Measurements from ENCODE around the gene TANGO6.

Gene TANGO6

DNA sequence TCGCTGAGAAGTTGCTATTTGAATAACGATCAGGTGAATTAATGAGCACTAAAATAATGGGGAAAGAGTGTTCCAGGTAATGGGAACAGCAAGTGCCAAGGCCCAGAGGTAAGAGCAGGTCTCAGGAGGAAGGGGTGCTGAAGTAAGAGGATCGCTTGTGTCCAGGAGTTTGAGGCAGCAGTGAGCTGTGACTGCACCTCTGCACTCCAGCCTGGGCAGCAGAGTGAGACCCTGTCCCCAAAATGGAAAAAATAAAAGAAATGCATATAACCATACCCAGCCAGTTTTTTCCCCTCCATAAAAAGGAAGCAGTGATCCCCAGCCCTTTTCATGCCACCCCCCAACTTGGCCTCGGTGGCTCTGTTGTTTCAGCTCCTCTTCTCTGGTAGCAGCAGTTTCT, 245.4 kb downstream of the TANGO6 start:
- Histone ChIP-seq H3K36me3 (ENCODE audit: control insufficient read depth in 1 of 2, insufficient read depth in 2 of 2, low read depth in 1 of 2, low read length in 2 of 2) (peaks cover 9% of the 10 kb centered on the region in 2 experiments), H3K23ac (ENCODE audit: low read length in 2 of 2) (no peak overlapping the region), H2BK120ac (ENCODE audit: low read depth, low read length) (no peak overlapping the region), H3K4ac (ENCODE audit: low read depth in 1 of 2, low read length in 2 of 2) (no peak overlapping the region), H2BK15ac (ENCODE audit: low read depth, poor library complexity, severe bottlenecking) (no peak overlapping the region), H3K27ac (ENCODE audit: low read length, poor library complexity, severe bottlenecking) (no peak overlapping the region), H3K9me3 (ENCODE audit: control insufficient read depth, low read length) (no peaks in the 10 kb centered on the region), H3K4me2 (ENCODE audit: low read length, poor library complexity, severe bottlenecking) (no peak overlapping the region), H2BK12ac (ENCODE audit: low read length in 2 of 2) (no peak overlapping the region), H3K79me1 (replicated peaks; ENCODE audit: low read length, poor library complexity, severe bottlenecking) (no peaks in the 10 kb centered on the region), H3K9ac (ENCODE audit: low read length) (no peak overlapping the region), H3K4me3 (ENCODE audit: insufficient read depth in 1 of 2, low read depth in 1 of 2, low read length in 2 of 2) (no peak overlapping the region), H4K8ac (ENCODE audit: low read length) (no peak overlapping the region), H3K27me3 (ENCODE audit: control insufficient read depth in 1 of 2, insufficient read depth in 1 of 2, low read length in 2 of 2) (no peaks in the 10 kb centered on the region), H3K14ac (ENCODE audit: low read length in 2 of 2) (no peak overlapping the region), H2AK5ac (ENCODE audit: low read length, severe bottlenecking) (no peak overlapping the region), H2BK5ac (ENCODE audit: low read depth, low read length, poor library complexity, severe bottlenecking) (no peak overlapping the region), H2AFZ (ENCODE audit: low read depth, low read length) (no peak overlapping the region), H3K4me1 (ENCODE audit: control insufficient read depth, insufficient read depth, low read depth, low read length) (peaks cover 12% of the 10 kb centered on the region), H3K18ac (ENCODE audit: low read depth in 1 of 2, low read length in 2 of 2) (no peak overlapping the region), H4K91ac (ENCODE audit: low read length) (no peak overlapping the region)
- WGBS, result 90% methylated on average over 4 of the region's 4 CpGs
- DNase-seq, result no peak

- Histone ChIP-seq H3K9me3 (ENCODE audit: control insufficient read depth, low read length) (no peaks in the 10 kb centered on the region), H2AK5ac (ENCODE audit: low read length, severe bottlenecking) (no peak overlapping the region), H2BK5ac (ENCODE audit: low read depth, low read length, poor library complexity, severe bottlenecking) (no peak overlapping the region), H2AFZ (ENCODE audit: low read depth, low read length) (no peak overlapping the region), H3K4ac (ENCODE audit: low read depth in 1 of 2, low read length in 2 of 2) (no peak overlapping the region), H3K23ac (ENCODE audit: low read length in 2 of 2) (no peak overlapping the region), H3K36me3 (ENCODE audit: control insufficient read depth in 1 of 2, insufficient read depth in 2 of 2, low read depth in 1 of 2, low read length in 2 of 2) (peaks cover 7 to 9% of the 10 kb centered on the region in 2 experiments), H4K8ac (ENCODE audit: low read length) (no peak overlapping the region), H4K91ac (ENCODE audit: low read length) (no peak overlapping the region), H2BK120ac (ENCODE audit: low read depth, low read length) (no peak overlapping the region), H2BK12ac (ENCODE audit: low read length in 2 of 2) (no peak overlapping the region), H3K18ac (ENCODE audit: low read depth in 1 of 2, low read length in 2 of 2) (no peak overlapping the region), H3K4me1 (ENCODE audit: control insufficient read depth, insufficient read depth, low read depth, low read length) (peaks cover 12% of the 10 kb centered on the region), H3K4me3 (ENCODE audit: insufficient read depth in 1 of 2, low read depth in 1 of 2, low read length in 2 of 2) (no peak overlapping the region), H3K27me3 (ENCODE audit: control insufficient read depth in 1 of 2, insufficient read depth in 1 of 2, low read length in 2 of 2) (no peaks in the 10 kb centered on the region), H3K4me2 (ENCODE audit: low read length, poor library complexity, severe bottlenecking) (no peak overlapping the region), H3K9ac (ENCODE audit: low read length) (no peak overlapping the region), H3K79me1 (replicated peaks; ENCODE audit: low read length, poor library complexity, severe bottlenecking) (no peaks in the 10 kb centered on the region), H3K14ac (ENCODE audit: low read length in 2 of 2) (no peak overlapping the region), H3K27ac (ENCODE audit: low read length, poor library complexity, severe bottlenecking) (no peak overlapping the region), H2BK15ac (ENCODE audit: low read depth, poor library complexity, severe bottlenecking) (no peak overlapping the region)
- DNase-seq, result no peak
- WGBS, result 80% methylated on average over 16 of the region's 16 CpGs
Measured at GRCh38 chr16:69089091-69089910, 246.0 kb downstream of the TANGO6 start.

DNA sequence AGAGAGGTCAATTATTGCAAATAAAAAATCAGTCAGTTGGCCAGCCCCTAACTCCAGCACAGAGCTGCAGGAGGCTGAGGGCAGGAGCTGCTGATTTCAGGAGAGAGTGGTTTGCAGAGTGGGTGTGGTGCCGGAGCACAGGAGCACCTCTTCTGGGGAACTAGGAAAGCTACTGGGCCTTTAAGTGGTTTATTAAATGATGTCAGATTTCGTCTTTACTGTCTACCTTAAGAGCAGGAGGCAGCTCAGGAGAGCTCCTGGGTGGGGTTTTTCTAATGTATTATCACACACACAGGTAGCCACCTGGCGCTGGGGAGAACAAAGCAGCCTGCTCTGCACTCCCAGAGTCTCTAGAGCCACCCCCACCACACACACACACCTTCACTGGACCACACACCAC, 250.6 kb downstream of the TANGO6 start:
- no peak overlapping the region for H2BK15ac ChIP-seq (ENCODE audit: low read depth, poor library complexity, severe bottlenecking)
- H3K14ac ChIP-seq (ENCODE audit: low read length in 2 of 2), result no peak overlapping the region
- no peak overlapping the region for H3K4me3 ChIP-seq (ENCODE audit: insufficient read depth in 1 of 2, low read depth in 1 of 2, low read length in 2 of 2)
- no peak overlapping the region for H4K91ac ChIP-seq (ENCODE audit: low read length)
- no peak overlapping the region for H2AK5ac ChIP-seq (ENCODE audit: low read length, severe bottlenecking)
- DNase-seq, result no peak
- H3K23ac ChIP-seq (ENCODE audit: low read length in 2 of 2), result no peak overlapping the region
- H2BK12ac ChIP-seq (ENCODE audit: low read length in 2 of 2), result no peak overlapping the region
- no peak overlapping the region for H2BK120ac ChIP-seq (ENCODE audit: low read depth, low read length)
- no peaks in the 10 kb centered on the region for H3K9me3 ChIP-seq (ENCODE audit: control insufficient read depth, low read length)
- no peaks in the 10 kb centered on the region for H3K27me3 ChIP-seq (ENCODE audit: control insufficient read depth in 1 of 2, insufficient read depth in 1 of 2, low read length in 2 of 2)
- no peak overlapping the region for H3K4ac ChIP-seq (ENCODE audit: low read depth in 1 of 2, low read length in 2 of 2)
- no peak overlapping the region for H3K9ac ChIP-seq (ENCODE audit: low read length)
- no peak overlapping the region for H3K27ac ChIP-seq (ENCODE audit: low read length, poor library complexity, severe bottlenecking)
- peaks cover 0 to 6% of the 10 kb centered on the region in 2 experiments for H3K36me3 ChIP-seq (ENCODE audit: control insufficient read depth in 1 of 2, insufficient read depth in 2 of 2, low read depth in 1 of 2, low read length in 2 of 2)
- no peak overlapping the region for H3K18ac ChIP-seq (ENCODE audit: low read depth in 1 of 2, low read length in 2 of 2)
- H2AFZ ChIP-seq (ENCODE audit: low read depth, low read length), result no peak overlapping the region
- no peak overlapping the region for H2BK5ac ChIP-seq (ENCODE audit: low read depth, low read length, poor library complexity, severe bottlenecking)
- H4K8ac ChIP-seq (ENCODE audit: low read length), result no peak overlapping the region
- WGBS, result 52% methylated on average over 3 of the region's 3 CpGs
- H3K4me1 ChIP-seq (ENCODE audit: control insufficient read depth, insufficient read depth, low read depth, low read length), result peaks cover 9% of the 10 kb centered on the region
- no peaks in the 10 kb centered on the region for H3K79me1 ChIP-seq (replicated peaks; ENCODE audit: low read length, poor library complexity, severe bottlenecking)
- H3K4me2 ChIP-seq (ENCODE audit: low read length, poor library complexity, severe bottlenecking), result no peak overlapping the region

DNA sequence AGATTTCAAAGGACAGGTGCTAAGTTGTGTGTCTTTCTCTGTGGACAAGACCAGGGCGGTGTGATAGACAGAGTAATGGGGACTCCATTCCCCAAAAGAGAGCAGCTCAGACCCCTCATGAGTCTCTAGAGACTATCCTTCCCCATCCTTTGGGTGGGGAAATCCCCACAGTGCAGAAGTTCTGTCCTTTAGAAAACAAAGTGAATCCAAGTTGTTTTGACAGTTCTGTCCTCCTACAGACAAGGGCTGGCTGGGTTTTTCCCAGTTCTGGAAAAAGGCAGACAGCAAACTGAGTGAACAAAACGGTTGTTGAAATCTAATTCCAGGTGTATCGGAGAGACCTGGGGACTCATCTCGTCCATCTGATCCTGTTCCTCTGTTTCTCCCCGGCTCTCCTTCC, 251.2 kb downstream of the TANGO6 start:
- Histone ChIP-seq H3K4me3 (ENCODE audit: insufficient read depth in 1 of 2, low read depth in 1 of 2, low read length in 2 of 2) (no peak overlapping the region), H3K18ac (ENCODE audit: low read depth in 1 of 2, low read length in 2 of 2) (no peak overlapping the region), H3K4me2 (ENCODE audit: low read length, poor library complexity, severe bottlenecking) (no peak overlapping the region), H3K23ac (ENCODE audit: low read length in 2 of 2) (no peak overlapping the region), H3K9me3 (ENCODE audit: control insufficient read depth, low read length) (no peaks in the 10 kb centered on the region), H3K4ac (ENCODE audit: low read depth in 1 of 2, low read length in 2 of 2) (no peak overlapping the region), H3K27me3 (ENCODE audit: control insufficient read depth in 1 of 2, insufficient read depth in 1 of 2, low read length in 2 of 2) (no peaks in the 10 kb centered on the region), H3K27ac (ENCODE audit: low read length, poor library complexity, severe bottlenecking) (no peak overlapping the region), H3K79me1 (replicated peaks; ENCODE audit: low read length, poor library complexity, severe bottlenecking) (no peaks in the 10 kb centered on the region), H3K9ac (ENCODE audit: low read length) (no peak overlapping the region), H2BK12ac (ENCODE audit: low read length in 2 of 2) (no peak overlapping the region), H3K36me3 (ENCODE audit: control insufficient read depth in 1 of 2, insufficient read depth in 2 of 2, low read depth in 1 of 2, low read length in 2 of 2) (peaks cover 0 to 3% of the 10 kb centered on the region in 2 experiments), H2AK5ac (ENCODE audit: low read length, severe bottlenecking) (no peak overlapping the region), H2BK120ac (ENCODE audit: low read depth, low read length) (no peak overlapping the region), H4K8ac (ENCODE audit: low read length) (no peak overlapping the region), H3K4me1 (ENCODE audit: control insufficient read depth, insufficient read depth, low read depth, low read length) (peaks cover 3% of the 10 kb centered on the region), H4K91ac (ENCODE audit: low read length) (no peak overlapping the region), H2BK5ac (ENCODE audit: low read depth, low read length, poor library complexity, severe bottlenecking) (no peak overlapping the region), H2AFZ (ENCODE audit: low read depth, low read length) (no peak overlapping the region), H3K14ac (ENCODE audit: low read length in 2 of 2) (no peak overlapping the region), H2BK15ac (ENCODE audit: low read depth, poor library complexity, severe bottlenecking) (no peak overlapping the region)
- DNase-seq, result no peak
- WGBS, result 82% methylated on average over 5 of the region's 5 CpGs

Measured in mesenchymal stem cell (in vitro differentiated cells and primary cell).